ENCODE results near the gene RBMY1E. TPM values are rescaled to one million over a fixed set of nuclear protein-coding genes. Genes with fewer than 3 reads are reported as not detected.
"Not testable (repeated sequence)": the region's sequence is repeated elsewhere in the genome, so short reads cannot be mapped to it uniquely, and the experiment has no call there.

The RBMY1E gene
- total RNA-seq: not detected

DNA sequence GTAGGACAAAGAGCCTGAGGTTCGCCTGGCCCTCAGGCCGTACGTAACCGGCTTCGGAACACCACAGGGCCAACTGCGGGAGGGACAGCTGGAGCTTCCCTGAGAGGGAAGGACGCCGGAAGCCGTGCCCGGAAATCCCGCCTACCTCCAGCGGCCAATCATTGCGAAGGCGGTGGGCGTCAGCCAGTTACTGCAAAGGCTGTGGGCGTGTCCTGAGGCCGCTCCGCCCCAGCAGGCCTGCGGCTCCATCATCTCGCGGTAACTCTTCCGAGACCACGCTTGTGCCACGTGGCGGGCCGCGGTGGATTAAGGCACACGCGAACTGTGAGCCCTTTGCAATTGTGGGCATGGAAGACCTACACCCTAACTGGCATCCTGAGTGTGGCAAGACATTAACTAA, at the start of gene RBMY1E:
RBMY1E (minus strand) TSS at position 101 of the 400 bp plus-strand sequence. CDS start 1,978 bp downstream, outside the sequence.
- not testable (repeated sequence) for H3K27me3 Mint-ChIP-seq; H3K36me3 Mint-ChIP-seq; ATAC-seq; H3K27ac Mint-ChIP-seq; H3K4me1 Mint-ChIP-seq (ENCODE audit: low read depth in 2 of 2); DNase-seq (ENCODE audit: low spot score); H3K9me3 Mint-ChIP-seq; H3K4me3 Mint-ChIP-seq

DNA sequence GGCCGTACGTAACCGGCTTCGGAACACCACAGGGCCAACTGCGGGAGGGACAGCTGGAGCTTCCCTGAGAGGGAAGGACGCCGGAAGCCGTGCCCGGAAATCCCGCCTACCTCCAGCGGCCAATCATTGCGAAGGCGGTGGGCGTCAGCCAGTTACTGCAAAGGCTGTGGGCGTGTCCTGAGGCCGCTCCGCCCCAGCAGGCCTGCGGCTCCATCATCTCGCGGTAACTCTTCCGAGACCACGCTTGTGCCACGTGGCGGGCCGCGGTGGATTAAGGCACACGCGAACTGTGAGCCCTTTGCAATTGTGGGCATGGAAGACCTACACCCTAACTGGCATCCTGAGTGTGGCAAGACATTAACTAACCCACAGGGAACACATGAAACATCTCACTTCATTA, 23.4 kb downstream of the RBMY1E start, which contains the start of gene RBMY1D:
RBMY1D (minus strand) TSS at position 101 of the 400 bp plus-strand sequence. CDS start 2,013 bp downstream, outside the sequence.
- not testable (repeated sequence) for H3K4me3 Mint-ChIP-seq; DNase-seq (ENCODE audit: low spot score); H3K27me3 Mint-ChIP-seq; H3K9me3 Mint-ChIP-seq; H3K4me1 Mint-ChIP-seq (ENCODE audit: low read depth in 2 of 2); H3K27ac Mint-ChIP-seq; H3K36me3 Mint-ChIP-seq; ATAC-seq

DNA sequence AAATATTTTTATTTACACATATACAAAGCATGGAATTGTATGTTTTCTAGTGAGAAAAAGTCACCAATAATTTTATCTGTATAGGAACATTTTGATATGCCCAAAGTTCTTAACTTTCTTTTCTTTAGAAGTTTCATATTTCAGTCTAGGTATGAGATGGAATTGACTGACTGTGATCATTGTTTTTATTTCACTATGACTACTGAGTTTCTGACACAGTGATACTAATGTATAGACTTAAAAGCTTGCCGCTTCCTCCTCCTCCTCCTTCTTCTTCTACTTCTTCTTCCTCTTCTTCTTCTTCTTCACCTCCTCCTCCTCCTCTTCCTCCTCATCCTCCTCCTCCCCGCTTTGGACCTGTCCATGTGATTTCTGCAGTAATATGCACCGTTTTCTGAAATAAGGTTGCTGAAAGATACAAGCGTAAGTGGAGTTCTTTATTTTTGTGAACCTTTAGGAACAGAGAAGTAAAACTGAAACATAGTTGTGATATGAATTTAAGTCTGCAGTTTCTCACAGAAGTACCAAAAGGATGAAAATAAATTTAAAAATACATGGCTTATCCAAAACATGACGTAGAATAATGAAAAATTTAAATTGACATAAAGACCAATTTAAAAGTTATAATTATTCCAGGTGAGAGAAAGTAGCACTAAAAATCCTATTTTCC, 48.3 kb downstream of the RBMY1E start:
- H3K27me3 Mint-ChIP-seq; H3K4me3 Mint-ChIP-seq; DNase-seq (ENCODE audit: low spot score); ATAC-seq; H3K9me3 Mint-ChIP-seq; H3K27ac Mint-ChIP-seq; H3K36me3 Mint-ChIP-seq; H3K4me1 Mint-ChIP-seq (ENCODE audit: low read depth in 2 of 2): not testable (repeated sequence)

Other genes starting within 250 kb of the RBMY1E start
- not detected for gene RBMY1D, start 23.5 kb downstream of the RBMY1E start, total RNA-seq

All from natural killer cell treated with Interleukin-12 subunit alpha and Interleukin-12 subunit beta and Interleukin-15 and Interleukin-18, amount 100 ng/mL, for 72 hours (primary cell).